Renal cortex interstitium (tissue), 11 donors: ENCODE results near the gene ARID5B. TPM values are rescaled to one million over a fixed set of nuclear protein-coding genes. Genes with fewer than 3 reads are reported as not detected.
A peak's percentile ranks its signal among the peaks of the same experiment; 100 is the strongest.

Experiments
- DNase-seq, 11 donors: peaks; one replicate each; pipeline ENCODE4 v3.0.0-alpha.2; 2013; ENCODE audit warnings: low read depth in 9 of 11, low spot score in 4 of 11; ENCODE audit errors: extremely low read depth in 1 of 11
- polyA plus RNA-seq, 3 donors: library from polyadenylated mRNA; unstranded; fragments of 120-200 nt; gene quantifications; one replicate each; pipeline ENCODE4 v1.2.1, GENCODE V29; 2013; ENCODE audit not compliant: insufficient read length in 3 of 3

The ARID5B gene
- polyA plus RNA-seq, 3 donors, result 45.5 to 70.4 (median 54.9) TPM

DNA sequence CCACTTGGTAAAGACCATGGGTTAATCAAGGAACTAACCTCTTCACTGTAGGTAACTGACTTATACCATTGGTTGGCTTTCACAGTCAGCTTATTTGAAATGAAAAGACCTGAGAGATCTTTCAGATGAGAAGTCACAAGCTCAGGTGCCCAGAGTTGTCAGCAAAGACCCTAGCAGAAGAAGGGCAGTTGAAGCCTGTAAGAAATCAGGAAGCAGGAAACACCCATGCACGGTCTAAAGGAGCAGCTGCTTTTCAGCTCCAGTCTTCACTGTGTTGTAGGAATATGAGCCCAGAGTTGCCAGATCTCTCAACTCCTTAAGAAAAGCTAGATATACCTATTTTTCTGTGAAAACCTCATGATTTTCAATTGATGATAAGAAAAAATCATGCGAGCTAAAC is 130.0 kb downstream of the ARID5B start:
- no peak for DNase-seq

DNA sequence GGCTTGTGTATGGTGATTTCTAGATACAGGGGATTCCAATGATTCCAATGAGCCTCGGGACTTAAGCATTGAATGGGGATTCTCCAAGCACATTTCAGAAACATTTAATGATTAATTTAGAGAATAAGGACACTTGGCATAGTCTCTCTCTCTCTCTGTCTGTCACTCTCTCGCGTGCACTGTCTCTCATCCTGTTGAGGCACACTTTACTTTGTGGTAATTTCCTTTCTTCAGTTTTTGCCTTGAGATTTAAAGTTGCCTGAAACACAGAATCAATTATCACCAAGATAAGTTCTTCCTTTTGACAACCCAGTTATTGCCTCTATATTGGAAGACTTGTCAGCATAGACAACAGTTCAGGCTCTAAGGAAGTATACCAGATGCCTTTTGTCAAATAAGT is 131.6 kb downstream of the ARID5B start:
- DNase-seq, result no peak

DNA sequence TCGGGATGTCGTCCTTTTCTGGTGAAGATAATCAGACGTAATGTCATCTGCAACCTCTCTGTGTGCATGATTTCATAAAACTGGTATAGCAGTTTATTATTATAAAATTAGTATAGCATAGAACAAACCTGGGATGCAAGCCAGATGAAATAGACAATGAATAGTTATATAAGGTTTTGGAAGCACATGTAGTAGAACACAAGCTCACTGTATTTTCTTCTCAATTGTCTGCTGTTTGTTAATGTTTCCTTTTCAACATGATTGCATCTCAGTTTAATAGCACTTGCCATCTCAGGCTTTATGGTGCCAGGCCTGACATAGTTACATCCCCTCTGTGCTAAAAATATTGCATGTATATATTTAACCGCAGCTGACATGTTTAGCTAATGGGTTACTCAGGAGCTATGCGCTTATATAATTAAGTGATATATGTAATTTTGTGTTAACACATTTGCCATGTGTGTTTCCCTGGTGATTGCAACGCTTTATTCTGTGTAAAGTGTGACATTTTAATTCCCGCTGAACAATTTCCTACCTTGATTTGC is 132.7 kb downstream of the ARID5B start:
- no peak for DNase-seq

DNA sequence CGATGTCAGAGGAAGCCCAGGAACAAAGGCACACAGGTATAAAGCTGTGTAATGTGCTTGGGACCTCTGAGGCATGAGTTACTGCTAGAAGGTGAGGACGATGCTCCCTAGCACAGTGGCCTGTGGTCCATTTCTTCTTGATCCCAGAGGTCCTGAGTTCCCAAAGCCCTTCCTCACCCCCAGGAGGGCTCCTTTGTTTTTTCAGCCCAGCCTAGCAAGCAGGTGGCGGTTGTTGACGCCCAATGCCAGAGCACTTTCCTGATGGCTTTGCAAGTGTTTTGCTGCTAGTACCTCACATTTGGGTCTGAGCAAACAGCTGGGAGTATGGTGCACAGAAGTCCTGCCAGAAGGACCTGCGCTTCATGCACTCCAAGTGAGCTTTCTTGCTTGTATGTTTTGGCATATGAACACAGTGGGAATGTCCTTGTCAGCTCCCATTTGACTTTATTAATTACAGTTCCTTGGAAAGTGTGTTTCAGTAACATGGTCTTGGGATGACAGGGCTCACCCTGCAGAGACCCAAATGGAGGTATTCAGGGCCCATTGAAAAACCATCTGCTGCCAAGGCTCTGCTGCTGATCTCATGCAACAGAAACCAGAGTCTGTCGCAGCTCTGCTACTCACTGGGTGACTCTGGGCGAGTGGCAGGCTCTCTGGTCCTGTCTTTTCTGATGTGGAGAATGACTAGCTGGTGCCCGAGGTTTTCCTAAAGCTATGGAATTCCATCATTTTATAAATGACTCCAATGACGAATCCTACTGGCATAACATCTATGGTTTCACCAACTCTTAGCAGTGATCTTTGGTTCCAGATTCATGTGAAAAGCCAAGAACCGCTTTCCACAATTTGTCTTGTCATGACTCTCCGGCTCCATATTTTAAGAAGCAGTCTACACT is 134.9 kb downstream of the ARID5B start:
- no peak for DNase-seq

DNA sequence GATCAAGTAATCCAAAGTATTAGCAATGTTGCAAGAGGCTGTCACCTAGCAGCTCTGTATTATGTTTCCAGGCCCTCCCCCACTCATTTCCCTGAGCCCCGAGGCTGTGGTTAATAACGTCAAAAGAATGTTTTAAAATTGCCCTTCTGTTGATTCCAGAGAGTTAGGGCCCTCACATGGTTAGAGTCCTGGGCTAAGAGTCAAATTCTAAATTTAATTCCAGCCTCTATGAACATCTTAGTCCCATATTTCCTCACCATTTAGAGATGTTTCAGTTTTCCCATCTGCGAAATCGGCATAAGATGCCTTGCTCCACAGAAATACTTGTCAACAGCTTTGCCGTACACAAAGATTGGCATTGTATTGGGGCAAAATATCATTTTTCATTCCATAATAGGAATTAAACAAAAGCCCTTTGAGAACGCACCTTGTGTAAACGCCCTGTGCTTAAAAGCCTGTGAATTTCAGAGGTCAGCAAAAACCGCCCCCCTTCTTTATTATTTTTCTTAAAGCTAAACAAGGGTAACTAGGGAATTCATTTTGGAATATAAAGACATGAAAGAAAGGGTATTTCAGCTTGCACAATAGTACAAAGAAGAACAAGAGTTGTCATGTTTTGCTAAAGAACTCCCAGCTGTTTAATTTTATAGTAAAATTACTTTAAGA is 135.8 kb downstream of the ARID5B start:
- DNase-seq, result no peak

DNA sequence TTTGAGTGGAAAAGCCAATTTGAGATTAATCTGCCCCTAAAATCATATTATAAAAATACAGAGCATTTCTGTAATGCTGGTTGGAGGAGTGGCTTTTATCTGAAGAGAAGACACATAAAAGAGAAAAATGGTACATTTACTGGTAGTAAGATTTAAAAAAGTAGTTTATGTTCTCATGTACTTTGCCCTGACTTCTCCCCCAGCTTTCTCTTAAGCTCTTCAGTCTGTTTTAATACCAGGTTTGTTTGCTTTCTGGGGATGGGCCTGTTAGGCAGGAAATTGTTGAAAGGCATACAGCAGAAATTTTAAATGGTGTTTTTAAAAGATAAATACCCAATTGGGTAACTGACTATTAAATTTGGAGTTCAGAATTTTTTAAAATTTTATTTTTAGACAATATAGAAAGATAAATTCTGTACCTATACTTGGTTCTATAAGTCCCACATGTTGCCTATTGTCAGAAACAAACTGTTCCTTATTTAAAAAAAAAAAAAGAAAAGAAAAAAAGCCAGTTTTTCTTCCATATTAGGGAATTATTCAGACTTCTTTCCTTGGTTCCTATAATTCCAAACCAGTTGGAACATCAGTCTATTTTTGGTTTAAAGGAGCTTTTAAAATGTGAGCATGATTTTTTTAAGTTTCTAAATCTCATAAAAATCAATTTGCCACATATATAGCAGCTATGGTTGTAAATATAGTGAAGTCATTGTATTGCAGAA is 136.6 kb downstream of the ARID5B start:
- no peak for DNase-seq

DNA sequence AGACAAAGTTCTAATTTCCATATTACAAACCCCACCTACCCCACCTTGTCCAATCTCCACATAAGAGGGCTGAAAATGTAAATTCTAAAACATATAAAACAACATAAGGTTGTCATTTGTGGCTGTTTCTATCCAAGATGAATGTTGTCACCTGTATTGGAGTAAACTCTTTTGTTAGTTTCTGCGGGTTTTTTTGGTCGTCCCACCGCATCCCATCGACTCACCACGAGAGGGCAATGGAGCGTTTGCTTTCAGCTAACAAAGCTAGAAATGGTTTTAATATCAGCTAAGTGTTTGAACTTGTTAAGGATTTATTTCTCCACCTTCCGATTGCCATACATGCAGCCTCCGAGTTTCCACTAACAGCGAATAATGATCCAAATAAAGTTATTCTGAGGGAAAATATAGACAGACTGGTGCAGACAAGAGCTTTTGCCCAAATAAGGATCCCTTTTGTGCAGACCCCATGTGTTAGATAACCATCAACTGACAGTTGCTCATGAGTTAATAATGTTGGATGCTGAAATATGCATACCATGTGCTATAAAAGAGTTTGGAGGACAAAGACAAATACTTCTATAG is 137.2 kb downstream of the ARID5B start:
- DNase-seq, result peak in 5 of 11 donors; percentile 66 to 77 (median 67)

DNA sequence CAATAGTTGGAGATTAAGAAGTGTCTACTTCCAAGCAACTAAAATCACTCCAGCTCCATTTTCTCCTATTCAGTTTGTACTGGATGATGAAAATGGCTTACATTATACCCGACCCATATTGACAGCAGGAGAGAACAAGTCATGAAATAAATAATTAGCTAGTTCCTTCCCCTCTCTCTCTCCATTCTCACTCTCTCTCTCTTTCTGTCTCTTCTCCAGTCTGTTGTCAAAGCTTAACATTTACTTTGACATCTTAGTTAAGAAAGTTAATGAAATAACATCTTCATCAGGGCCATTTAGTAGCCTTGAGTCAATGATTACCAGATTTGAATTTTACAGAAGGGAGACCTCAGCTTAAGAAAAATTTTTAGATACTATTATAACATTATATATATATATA is 138.5 kb downstream of the ARID5B start:
- DNase-seq, result no peak

DNA sequence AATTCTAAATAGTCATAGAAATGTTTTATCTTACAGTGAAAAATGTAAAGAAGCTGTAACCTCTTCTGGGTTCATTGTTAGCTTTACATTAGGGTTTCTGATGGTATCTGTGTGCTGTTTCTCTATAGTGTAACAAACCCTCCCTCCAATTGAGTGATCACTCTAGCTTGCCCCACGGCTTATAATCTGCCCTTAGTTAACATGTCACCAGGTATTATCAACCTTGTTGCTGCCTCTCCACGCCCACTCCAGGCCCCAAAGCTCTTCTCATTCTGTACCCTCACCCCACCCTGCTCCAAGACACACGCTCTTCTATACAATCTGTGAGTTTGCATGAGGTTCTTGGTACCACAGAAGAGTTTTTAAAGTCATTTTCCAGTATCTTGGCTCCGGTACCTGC is 139.4 kb downstream of the ARID5B start:
- DNase-seq, result no peak

DNA sequence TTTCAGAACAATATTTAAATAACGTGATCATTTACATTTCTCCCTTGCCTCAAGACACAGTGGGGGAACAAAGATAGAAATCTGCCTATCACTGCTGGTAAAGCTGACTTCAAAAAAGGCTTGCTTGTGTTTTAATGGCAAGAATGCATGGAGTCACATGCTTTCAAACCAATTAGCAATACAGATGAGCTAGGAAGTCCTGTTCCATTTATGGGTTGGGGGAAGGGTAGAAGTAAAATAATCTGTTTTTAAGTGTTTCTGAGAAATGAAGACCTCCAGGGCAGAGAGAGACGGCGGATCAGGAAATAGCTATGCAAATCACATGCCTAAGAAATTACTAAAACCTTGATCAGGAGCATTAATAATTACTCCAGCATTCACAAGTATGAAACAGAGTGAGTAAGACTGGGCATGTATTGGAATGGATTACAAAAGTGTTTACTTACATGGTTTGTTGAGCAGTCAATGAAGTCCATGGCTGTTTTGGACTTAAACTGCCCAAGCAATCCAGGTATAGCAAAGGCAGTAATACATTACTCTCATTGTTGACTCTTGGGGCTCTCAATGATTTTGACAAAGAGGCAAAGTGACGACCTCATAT is 142.0 kb downstream of the ARID5B start:
- no peak for DNase-seq

DNA sequence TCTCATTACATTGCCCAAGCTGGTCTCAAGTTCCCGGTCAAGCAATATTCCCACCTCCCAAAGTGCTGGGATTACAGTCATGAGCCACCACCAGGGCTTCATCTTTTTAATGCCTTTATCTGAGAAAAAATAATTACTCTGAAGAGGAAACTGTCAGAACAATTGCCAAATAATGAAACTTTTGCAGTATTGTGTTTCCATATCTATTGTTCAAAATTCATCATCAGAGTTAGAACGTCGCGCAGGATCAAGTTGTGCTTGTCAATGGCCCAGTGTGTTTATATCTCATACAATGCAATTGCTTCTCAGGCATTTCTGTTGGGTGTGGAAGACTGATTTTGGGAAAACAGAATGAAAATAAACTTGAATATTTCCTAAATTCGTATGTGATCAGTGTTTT is 143.1 kb downstream of the ARID5B start:
- no peak for DNase-seq

DNA sequence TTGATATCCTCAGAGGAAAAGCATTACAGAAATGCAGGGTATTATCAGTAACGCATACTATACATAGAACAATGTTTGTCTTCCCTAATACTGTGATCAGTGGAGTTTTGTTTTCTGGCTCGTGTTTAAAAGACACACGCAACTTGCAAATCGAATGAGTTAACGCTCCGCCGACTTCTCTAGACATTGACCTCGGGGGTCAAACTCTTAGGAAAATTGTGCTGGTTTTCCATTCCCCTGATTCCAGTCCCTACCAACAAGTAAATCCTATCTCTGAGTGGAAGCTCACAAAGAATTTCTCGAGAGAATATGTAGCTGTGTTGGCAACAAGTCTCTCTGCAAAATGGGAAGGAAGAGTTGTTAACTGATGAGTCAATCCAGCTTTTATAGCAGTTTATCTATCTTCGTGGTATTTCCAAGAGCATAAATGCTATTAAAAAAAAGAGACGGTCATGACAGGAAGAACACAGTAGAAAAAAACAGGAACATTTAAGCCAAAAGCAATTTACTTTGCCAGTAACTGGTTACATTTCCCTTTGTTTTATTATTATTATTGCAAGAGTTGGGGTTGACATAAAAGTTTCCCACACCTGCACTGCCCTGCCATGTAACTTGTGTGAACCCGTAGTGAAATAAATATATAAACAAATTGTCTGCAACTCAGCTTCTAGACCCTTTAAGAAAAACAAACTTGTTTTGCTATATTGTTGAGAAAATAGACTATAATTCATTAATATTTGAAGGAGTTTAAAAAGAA is 144.4 kb downstream of the ARID5B start:
- peak in 1 of 11 donors; percentile 67 for DNase-seq

DNA sequence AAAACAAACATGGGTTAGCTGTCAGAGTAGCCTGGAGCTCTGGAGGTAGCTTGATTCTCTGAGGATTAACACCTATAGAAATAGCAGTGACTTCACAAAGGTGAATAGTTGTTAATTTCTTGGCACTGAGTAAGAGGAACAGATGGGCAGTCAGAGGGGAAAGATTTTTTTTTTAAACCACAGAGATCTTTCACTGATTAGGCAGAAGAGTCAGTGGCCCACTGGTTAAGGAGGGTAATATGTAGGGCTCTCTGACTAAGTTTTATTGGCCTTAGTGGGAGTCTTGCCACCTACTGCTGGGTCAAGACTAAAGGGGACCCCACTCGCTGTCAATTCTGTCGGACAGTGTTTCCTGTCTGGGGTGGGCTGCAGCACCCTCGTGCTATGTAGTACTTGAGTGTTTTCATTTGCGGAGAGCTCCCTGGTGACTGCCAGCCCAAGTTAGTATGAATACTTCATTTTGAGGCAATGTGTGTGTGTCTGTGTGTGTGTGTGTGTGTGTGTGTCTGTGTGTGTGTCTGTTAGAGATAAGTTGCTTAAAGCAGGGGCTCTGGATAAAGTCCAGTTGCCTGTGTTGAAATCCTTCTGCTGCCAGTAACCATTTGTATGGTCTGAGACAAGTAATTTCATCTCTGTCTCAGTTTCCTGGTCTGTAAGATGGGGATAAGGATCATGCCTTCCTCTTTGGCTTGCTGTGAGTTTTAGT is 145.2 kb downstream of the ARID5B start:
- no peak for DNase-seq

DNA sequence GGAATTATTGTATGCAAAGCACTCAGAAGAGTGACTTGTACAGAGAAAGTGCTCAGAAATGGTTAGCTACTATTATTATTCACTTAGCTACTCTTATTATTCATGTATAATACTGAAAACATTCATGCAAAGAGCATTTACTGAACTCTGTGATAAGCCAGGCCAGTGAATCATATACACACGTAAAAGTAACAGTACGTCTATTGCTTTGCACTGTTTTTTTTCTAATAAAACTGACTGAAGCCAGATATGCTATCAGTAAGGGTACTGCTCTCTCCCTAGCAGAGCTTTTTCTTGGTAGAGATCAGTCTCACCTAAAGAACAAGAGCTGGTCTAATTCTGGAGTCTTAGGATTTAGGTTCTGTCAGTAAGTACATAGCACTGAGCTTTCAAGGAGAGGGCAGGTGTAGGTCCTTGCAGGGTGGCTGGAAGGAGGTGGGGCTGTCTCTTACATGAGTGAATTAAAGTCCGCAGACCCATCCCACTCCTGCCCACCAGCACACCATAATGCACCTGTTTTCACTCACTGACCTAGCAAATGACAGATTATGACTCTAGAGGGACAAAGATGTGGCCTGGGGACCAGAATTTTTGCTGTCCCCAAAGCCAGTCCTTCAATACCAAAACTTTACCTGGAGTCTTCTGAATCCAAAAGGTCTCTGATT is 145.9 kb downstream of the ARID5B start:
- DNase-seq, result no peak

DNA sequence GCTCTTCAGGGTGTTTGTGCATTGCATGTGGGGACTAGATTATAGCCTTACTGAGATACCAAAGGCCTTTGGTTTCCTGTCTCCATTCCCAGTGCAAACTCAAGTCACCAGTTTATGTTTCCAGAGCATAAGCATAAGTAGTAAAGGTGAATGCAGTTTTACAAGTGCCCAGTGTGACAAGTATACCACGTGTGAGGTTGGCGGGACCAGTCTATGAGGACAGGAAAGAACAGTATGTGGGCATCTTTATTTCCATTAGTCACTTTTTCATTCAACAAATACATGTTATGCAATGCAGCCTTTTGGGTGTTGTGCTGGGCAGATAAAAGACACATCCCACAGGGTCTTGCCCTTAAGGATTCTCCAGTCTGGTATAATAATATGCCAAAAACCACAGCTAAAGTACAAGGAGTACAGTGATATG is 146.5 kb downstream of the ARID5B start:
- DNase-seq, result no peak

DNA sequence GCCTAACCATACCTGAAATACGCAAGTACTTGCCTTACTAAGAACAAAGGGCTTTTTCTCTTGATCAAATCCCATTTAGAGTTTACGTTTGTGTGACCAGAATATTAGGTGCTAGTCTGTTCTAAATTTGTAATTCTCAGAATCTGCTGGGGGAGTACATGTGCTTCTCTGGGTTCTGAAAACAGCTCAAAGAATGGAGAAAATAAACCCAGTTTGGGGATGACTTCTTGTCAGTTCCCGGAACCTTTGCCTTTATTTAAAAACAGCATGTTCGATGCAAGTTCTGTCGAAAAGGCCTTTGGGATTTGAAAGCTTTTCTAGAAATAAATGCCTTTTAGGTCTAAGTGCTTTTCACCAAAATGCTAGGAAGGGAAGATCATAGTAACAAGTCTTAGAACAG is 147.0 kb downstream of the ARID5B start:
- DNase-seq, result no peak
